Ascending aorta (tissue), 2 donors: ENCODE measurements around the gene ZNF638. TPM values are rescaled to one million over a fixed set of nuclear protein-coding genes. Genes with fewer than 3 reads are reported as not detected.
"Not testable (repeated sequence)": the region's sequence is repeated elsewhere in the genome, so short reads cannot be mapped to it uniquely, and the experiment has no call there.

Source experiments
- DNase-seq, 2 donors: peaks; one replicate each; pipeline ENCODE4 v3.0.0-alpha.2; 2019; ENCODE audit warnings: low spot score in 2 of 2
- H3K27ac ChIP-seq, 2 donors: fragments of 200-600 bp; sonication (generic); one replicate each; pipeline ENCODE4 v1.5.1; 2016 to 2017; ENCODE audit warnings: mild to moderate bottlenecking in 1 of 2
- H3K27me3 ChIP-seq: fragments of 200-600 bp; sonication (generic); one replicate; pipeline ENCODE4 v1.5.1; 2017
- H3K36me3 ChIP-seq, 2 donors: fragments of 200-600 bp; sonication (generic); one replicate each; pipeline ENCODE4 v1.5.1; 2016
- H3K4me1 ChIP-seq, 2 donors: fragments of 200-600 bp; sonication (generic); one replicate each; pipeline ENCODE4 v1.5.1; 2016 to 2017; ENCODE audit warnings: mild to moderate bottlenecking in 1 of 2
- H3K4me3 ChIP-seq, 2 donors: fragments of 200-600 bp; sonication (generic); one replicate each; pipeline ENCODE4 v1.5.1; 2016 to 2017; ENCODE audit warnings: mild to moderate bottlenecking in 1 of 2
- H3K9me3 ChIP-seq, 2 donors: fragments of 200-600 bp; sonication (generic); one replicate each; pipeline ENCODE4 v1.5.1; 2016
- CTCF ChIP-seq, 3 experiments: fragments of 200-600 bp in 2 of 3; fragments of 450-650 bp in 1 of 3; sonication (generic) in 2 of 3; IDR thresholded peaks; one replicate each; pipeline ENCODE4 v1.5.1; 2016 to 2019; ENCODE audit warnings: antibody characterized with exemption in 3 of 3, mild to moderate bottlenecking in 1 of 3, moderate library complexity in 1 of 3
- intact Hi-C: fragments of 100-400 bp; cut with DNase I; formaldehyde crosslinking; loops from one replicate; pipeline ENCODE4 v1.15.1; 2023
- total RNA-seq: library from RNA; depleted of rRNA; stranded (reverse); fragments of >200 nt; gene quantifications from one replicate; pipeline ENCODE4 v1.1.0, GENCODE V29; 2016

ZNF638 gene
- total RNA-seq, 1 donor from 2014 or later: 56.0 TPM

DNA sequence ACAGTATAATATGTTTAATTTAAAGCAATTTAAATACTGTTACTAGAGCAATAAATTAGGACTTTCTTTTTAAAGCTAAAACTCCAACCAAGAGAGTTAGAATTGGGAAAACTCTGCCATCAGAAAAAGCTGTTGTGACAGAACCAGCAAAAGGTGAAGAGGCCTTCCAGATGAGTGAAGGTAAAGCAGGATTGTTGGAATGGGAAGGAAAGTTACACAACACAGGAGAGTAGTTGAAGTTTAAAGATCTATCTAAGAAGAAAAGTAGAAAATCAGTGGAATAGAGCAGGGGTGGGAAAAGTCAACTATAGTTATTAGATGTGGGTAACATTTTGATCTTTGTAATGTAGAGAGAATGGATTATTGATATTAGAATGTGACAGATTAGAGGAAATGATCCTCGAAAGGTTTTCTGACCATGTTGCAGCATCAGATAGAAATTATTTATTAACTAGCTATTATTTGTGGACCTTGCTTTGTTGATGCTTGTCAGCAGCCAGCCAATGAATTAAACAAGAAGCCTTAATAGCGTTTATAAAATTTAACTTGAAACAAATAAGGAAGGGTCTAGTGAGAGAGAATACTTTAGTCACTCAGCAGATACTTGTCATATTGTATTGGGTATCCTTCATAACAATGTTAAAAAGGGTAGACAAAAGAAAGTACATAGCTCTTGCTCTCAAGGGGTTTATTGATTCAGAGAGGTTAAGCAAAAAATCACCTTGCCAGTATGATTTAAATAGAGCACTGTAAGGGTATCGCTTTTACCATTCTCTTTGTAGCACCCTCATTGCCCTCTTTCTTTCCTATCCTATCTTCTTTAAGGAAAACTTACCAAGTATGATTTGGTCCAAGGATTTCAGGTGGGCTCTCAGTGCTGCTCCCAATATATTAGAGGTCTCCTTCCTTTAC lies 97.1 kb downstream of the ZNF638 start:
- H3K27me3 ChIP-seq: no peaks in the 10 kb centered on the region
- H3K9me3 ChIP-seq: no peaks in the 10 kb centered on the region
- TF ChIP-seq CTCF (IDR thresholded peaks at IDR 0.05): no peak
- DNase-seq: no peak
- intact Hi-C loops: no loop called here
- peaks cover 39 to 95% of the 10 kb centered on the region in 2 donors for H3K36me3 ChIP-seq
- H3K4me3 ChIP-seq: no peak overlapping the region
- H3K4me1 ChIP-seq: no peaks in the 10 kb centered on the region
- H3K27ac ChIP-seq: no peak overlapping the region

DNA sequence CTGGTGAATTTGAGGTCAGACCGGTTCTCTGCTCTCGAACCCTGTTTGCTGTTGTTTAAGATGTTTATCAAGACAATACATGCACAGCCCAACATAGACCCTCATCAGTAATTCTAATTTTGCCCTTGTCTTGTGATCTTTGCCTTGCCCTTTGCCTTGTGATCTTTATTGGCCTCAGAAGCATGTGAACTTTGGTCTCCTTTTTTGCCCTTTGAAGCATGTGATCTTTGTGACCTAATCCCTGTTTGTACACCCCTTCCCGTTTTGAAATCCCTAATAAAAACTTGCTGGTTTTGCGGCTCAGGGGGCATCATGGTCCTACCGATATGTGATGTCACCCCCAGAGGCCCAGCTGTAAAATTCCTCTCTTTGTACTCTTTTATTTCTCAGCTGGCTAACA lies 113.6 kb downstream of the ZNF638 start:
- H3K4me3 ChIP-seq, H3K4me1 ChIP-seq, H3K9me3 ChIP-seq, DNase-seq, H3K27me3 ChIP-seq, H3K27ac ChIP-seq, intact Hi-C loops: not testable (repeated sequence)
- H3K36me3 ChIP-seq: peaks cover 0 to 12% of the 10 kb centered on the region in 2 donors

GRCh38 chr2:71446505-71446904 lies 114.9 kb downstream of the ZNF638 start:
- Histone ChIP-seq H3K36me3 (peaks cover 0 to 12% of the 10 kb centered on the region in 2 donors), H3K27ac (no peak overlapping the region), H3K9me3 (no peaks in the 10 kb centered on the region), H3K4me3 (no peak overlapping the region), H3K4me1 (no peaks in the 10 kb centered on the region), H3K27me3 (no peaks in the 10 kb centered on the region)
- TF ChIP-seq CTCF (IDR thresholded peaks at IDR 0.05): no peak
- intact Hi-C loops: no loop called here
- no peak for DNase-seq

DNA sequence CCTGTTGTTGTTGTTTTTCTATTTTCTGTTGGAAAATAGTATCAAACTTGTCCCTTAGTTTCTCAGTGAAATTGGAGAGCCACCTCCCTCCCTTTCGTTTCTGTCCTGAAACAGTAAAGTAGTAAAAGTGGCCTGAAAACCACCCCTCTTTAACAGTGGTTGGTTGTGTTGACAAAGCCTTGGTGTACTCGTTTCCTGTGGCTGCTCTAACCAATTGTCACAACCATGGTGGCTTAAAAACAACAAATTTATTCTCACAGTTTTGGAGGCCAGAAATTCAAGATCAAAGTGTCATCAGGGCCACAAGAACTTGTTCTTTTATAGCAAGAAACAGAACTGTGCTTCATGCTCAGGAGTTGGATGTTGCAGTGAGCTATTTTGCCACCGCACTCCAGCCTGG lies 117.8 kb downstream of the ZNF638 start:
- Histone ChIP-seq H3K27me3 (no peaks in the 10 kb centered on the region), H3K4me3 (no peak overlapping the region), H3K9me3 (no peaks in the 10 kb centered on the region), H3K27ac (no peak overlapping the region), H3K4me1 (peaks cover 5 to 9% of the 10 kb centered on the region in 2 donors), H3K36me3 (peaks cover 0 to 2% of the 10 kb centered on the region in 2 donors)
- no peak for DNase-seq
- TF ChIP-seq CTCF (IDR thresholded peaks at IDR 0.05): no peak
- intact Hi-C loops: no loop called here

- H3K27ac ChIP-seq: no peak overlapping the region
- intact Hi-C loops: no loop called here
- no peaks in the 10 kb centered on the region for H3K36me3 ChIP-seq
- DNase-seq: no peak
- no peak overlapping the region for H3K4me3 ChIP-seq
- no peaks in the 10 kb centered on the region for H3K9me3 ChIP-seq
- no peak for TF ChIP-seq CTCF (IDR thresholded peaks at IDR 0.05)
- no peaks in the 10 kb centered on the region for H3K27me3 ChIP-seq
- H3K4me1 ChIP-seq: peaks cover 12 to 25% of the 10 kb centered on the region in 2 donors
Observed at GRCh38 chr2:71451705-71452104, 120.1 kb downstream of the ZNF638 start.

GRCh38 chr2:71452565-71452964 lies 121.0 kb downstream of the ZNF638 start:
- no peaks in the 10 kb centered on the region for H3K36me3 ChIP-seq
- intact Hi-C loops: no loop called here
- no peak for DNase-seq
- H3K9me3 ChIP-seq: no peaks in the 10 kb centered on the region
- H3K27ac ChIP-seq: no peak overlapping the region
- peaks cover 12 to 26% of the 10 kb centered on the region in 2 donors for H3K4me1 ChIP-seq
- H3K27me3 ChIP-seq: no peaks in the 10 kb centered on the region
- no peak for TF ChIP-seq CTCF (IDR thresholded peaks at IDR 0.05)
- H3K4me3 ChIP-seq: no peak overlapping the region
